NK-92 (cell line): ENCODE data around the gene ANKS1B.

Experiments used
- DNase-seq: peaks from one replicate; lab custom pipeline; 2025; ENCODE audit not compliant: unreplicated experiment; lab: John Stamatoyannopoulos, UW

ANKS1B gene

GRCh38 chr12:98719515-98720504 lies 1264.9 kb downstream of the ANKS1B start:
- DNase-seq = no peak

GRCh38 chr12:98714426-98714825 lies 1270.3 kb downstream of the ANKS1B start:
- DNase-seq = no peak

GRCh38 chr12:98709022-98709421 lies 1275.7 kb downstream of the ANKS1B start:
- DNase-seq = no peak

GRCh38 chr12:98701166-98701565 lies 1283.6 kb downstream of the ANKS1B start:
- DNase-seq = no peak

GRCh38 chr12:98699586-98699985 lies 1285.2 kb downstream of the ANKS1B start:
- DNase-seq = no peak

GRCh38 chr12:98698603-98699463 lies 1285.9 kb downstream of the ANKS1B start:
- no peak for DNase-seq

- DNase-seq = no peak
Observed at GRCh38 chr12:98697209-98697608, 1287.5 kb downstream of the ANKS1B start.

GRCh38 chr12:98696036-98696646 lies 1288.6 kb downstream of the ANKS1B start:
- no peak for DNase-seq

- no peak for DNase-seq
Observed at GRCh38 chr12:98691351-98691750, 1293.4 kb downstream of the ANKS1B start.

GRCh38 chr12:98686603-98687002 lies 1298.1 kb downstream of the ANKS1B start:
- no peak for DNase-seq
